ENCODE measurements around the gene TLX2. TPM values are rescaled to one million over a fixed set of nuclear protein-coding genes. Genes with fewer than 3 reads are reported as not detected.

The TLX2 gene
- polyA plus RNA-seq, 3 donors = not detected

GRCh38 chr2:74530239-74531187, 16.3 kb downstream of the TLX2 start:
- peak; percentile 31 to 75 (median 50) for DNase-seq
- Histone ChIP-seq H2AFZ (ENCODE audit: insufficient read depth, low read depth, low read length, poor library complexity, severe bottlenecking) (peak overlapping the region; percentile 93), H3K36me3 (replicated peaks in 1 of 2; ENCODE audit: control insufficient read depth in 1 of 2, insufficient read depth in 2 of 2, low read length in 2 of 2) (peaks cover 23 to 40% of the 10 kb centered on the region in 2 donors), H3K27ac (ENCODE audit: low read depth in 1 of 2, low read length in 2 of 2) (peak overlapping the region; percentile 15 to 95), H3K9me3 (replicated peaks in 1 of 2; ENCODE audit: control insufficient read depth in 1 of 2, insufficient read depth in 1 of 2, low read length in 2 of 2) (no peaks in the 10 kb centered on the region), H3K9ac (ENCODE audit: insufficient read depth, low read length, poor library complexity, severe bottlenecking) (peak overlapping the region; percentile 96), H4K20me1 (ENCODE audit: insufficient read depth, low read length) (peaks cover 26% of the 10 kb centered on the region), H3K27me3 (ENCODE audit: control insufficient read depth in 2 of 2, insufficient read depth in 2 of 2, low read length in 2 of 2) (no peaks in the 10 kb centered on the region), H3K4me2 (replicated peaks; ENCODE audit: extremely low read depth, low read length, poor library complexity, severe bottlenecking) (peak overlapping the region; percentile 96), H3K79me2 (ENCODE audit: insufficient read depth, low read length) (peaks cover 29% of the 10 kb centered on the region), H3K4me1 (ENCODE audit: control insufficient read depth in 1 of 2, insufficient read depth in 2 of 2, low read length in 2 of 2) (peaks cover 28 to 46% of the 10 kb centered on the region in 2 donors), H3K4me3 (replicated peaks in 1 of 3; ENCODE audit: low read depth in 2 of 3, low read length in 3 of 3) (peak overlapping the region; percentile 65 to 96 (median 87))
- Mint-ChIP-seq H3K27ac (peak overlapping the region; percentile 60 to 95 (median 75)), H3K36me3 (peaks cover 42 to 47% of the 10 kb centered on the region in 2 donors), H3K9me3 (peaks cover 0 to 8% (median 0%) of the 10 kb centered on the region in 7 donors), H3K4me1 (peaks cover 42% of the 10 kb centered on the region), H3K27me3 (ENCODE audit: low read depth in 3 of 3) (peaks cover 0 to 3% (median 0%) of the 10 kb centered on the region in 3 donors), H3K4me3 (peak overlapping the region; percentile 94 to 98)
- WGBS (ENCODE audit: insufficient coverage) = under 1% methylated on average over 41 of the region's 54 CpGs
- TF ChIP-seq CTCF (IDR thresholded peaks at IDR 0.05) = no peak
- intact Hi-C loops (cut with micrococcal nuclease) = loop anchor here in 1 of 2 donors (10.0 kb wide), 1 partner anchor 54 kb away; no protein-coding TSS in a partner anchor

DNA sequence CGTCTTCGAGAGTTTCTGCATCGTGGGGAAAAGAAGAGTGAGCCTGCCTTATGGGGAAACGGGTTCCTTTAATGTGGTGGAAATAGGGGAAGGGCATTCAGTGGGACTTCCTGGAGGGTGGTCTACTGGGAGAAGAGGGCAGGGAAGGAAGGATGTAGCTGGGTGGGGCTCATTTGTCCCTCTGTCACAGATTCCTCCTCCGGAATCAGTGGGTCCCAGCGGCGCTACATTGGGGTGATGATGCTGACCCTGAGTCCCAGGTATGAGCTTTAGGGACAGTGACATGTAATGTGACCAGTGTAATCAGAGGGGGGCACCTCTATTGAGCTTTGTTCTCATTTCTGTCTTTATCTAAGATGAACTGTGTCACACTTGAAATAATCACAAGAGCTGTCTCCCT, 17.4 kb downstream of the TLX2 start:
- no peak for DNase-seq
- Histone ChIP-seq H4K20me1 (ENCODE audit: insufficient read depth, low read length) (peaks cover 23% of the 10 kb centered on the region), H3K4me1 (ENCODE audit: control insufficient read depth in 1 of 2, insufficient read depth in 2 of 2, low read length in 2 of 2) (peaks cover 25 to 38% of the 10 kb centered on the region in 2 donors), H3K9ac (ENCODE audit: insufficient read depth, low read length, poor library complexity, severe bottlenecking) (no peak overlapping the region), H3K79me2 (ENCODE audit: insufficient read depth, low read length) (peaks cover 29% of the 10 kb centered on the region), H3K27me3 (ENCODE audit: control insufficient read depth in 2 of 2, insufficient read depth in 2 of 2, low read length in 2 of 2) (no peaks in the 10 kb centered on the region), H3K4me2 (replicated peaks; ENCODE audit: extremely low read depth, low read length, poor library complexity, severe bottlenecking) (no peak overlapping the region), H3K4me3 (replicated peaks in 1 of 3; ENCODE audit: low read depth in 2 of 3, low read length in 3 of 3) (no peak overlapping the region), H3K9me3 (replicated peaks in 1 of 2; ENCODE audit: control insufficient read depth in 1 of 2, insufficient read depth in 1 of 2, low read length in 2 of 2) (no peaks in the 10 kb centered on the region), H2AFZ (ENCODE audit: insufficient read depth, low read depth, low read length, poor library complexity, severe bottlenecking) (no peak overlapping the region), H3K27ac (ENCODE audit: low read depth in 1 of 2, low read length in 2 of 2) (no peak overlapping the region), H3K36me3 (replicated peaks in 1 of 2; ENCODE audit: control insufficient read depth in 1 of 2, insufficient read depth in 2 of 2, low read length in 2 of 2) (peaks cover 21 to 34% of the 10 kb centered on the region in 2 donors)
- no peak for TF ChIP-seq CTCF (IDR thresholded peaks at IDR 0.05)
- 63% methylated on average over 4 of the region's 7 CpGs for WGBS (ENCODE audit: insufficient coverage)
- Mint-ChIP-seq H3K4me3 (no peak overlapping the region), H3K4me1 (peaks cover 34% of the 10 kb centered on the region), H3K27me3 (ENCODE audit: low read depth in 3 of 3) (peaks cover 0 to 4% (median 0%) of the 10 kb centered on the region in 3 donors), H3K27ac (peak overlapping the region in 1 of 7 donors; percentile 46), H3K36me3 (peaks cover 36 to 39% of the 10 kb centered on the region in 2 donors), H3K9me3 (peaks cover 0 to 2% (median 0%) of the 10 kb centered on the region in 7 donors)
- intact Hi-C loops (cut with micrococcal nuclease) = loop anchor here in 1 of 2 donors (10.0 kb wide), 1 partner anchor 53 kb away; no protein-coding TSS in a partner anchor

All from CD14-positive monocyte (primary cell).